ENCODE data around the gene METTL22.

- TF ChIP-seq CTCF (IDR thresholded peaks at IDR 0.05) (peak in 2 of 4 experiments; percentile 14), POLR2A (IDR thresholded peaks at IDR 0.05) (no peak), POLR2AphosphoS5 (IDR thresholded peaks at IDR 0.05) (no peak)
These were observed 33.8 kb downstream of the METTL22 start for GRCh38 chr16:8655184-8655717.

Measured in prostate gland (tissue), 2 donors.